GM12872 (cell line): ENCODE results near the gene PRR30.
A peak's percentile ranks its signal among the peaks of the same experiment; 100 is the strongest.

Source experiments
- TF ChIP-seq, protein P1 (sequence below): IDR thresholded peaks from 3 replicates; pipeline ENCODE4 v1.5.1; 2011; ENCODE audit warnings: low read depth, mild to moderate bottlenecking, low read length, moderate library complexity; ENCODE audit not compliant: insufficient read depth

The PRR30 gene

GRCh38 chr2:27138111-27138510 is 1.1 kb downstream of the PRR30 start:
- TF ChIP-seq, protein P1, sequence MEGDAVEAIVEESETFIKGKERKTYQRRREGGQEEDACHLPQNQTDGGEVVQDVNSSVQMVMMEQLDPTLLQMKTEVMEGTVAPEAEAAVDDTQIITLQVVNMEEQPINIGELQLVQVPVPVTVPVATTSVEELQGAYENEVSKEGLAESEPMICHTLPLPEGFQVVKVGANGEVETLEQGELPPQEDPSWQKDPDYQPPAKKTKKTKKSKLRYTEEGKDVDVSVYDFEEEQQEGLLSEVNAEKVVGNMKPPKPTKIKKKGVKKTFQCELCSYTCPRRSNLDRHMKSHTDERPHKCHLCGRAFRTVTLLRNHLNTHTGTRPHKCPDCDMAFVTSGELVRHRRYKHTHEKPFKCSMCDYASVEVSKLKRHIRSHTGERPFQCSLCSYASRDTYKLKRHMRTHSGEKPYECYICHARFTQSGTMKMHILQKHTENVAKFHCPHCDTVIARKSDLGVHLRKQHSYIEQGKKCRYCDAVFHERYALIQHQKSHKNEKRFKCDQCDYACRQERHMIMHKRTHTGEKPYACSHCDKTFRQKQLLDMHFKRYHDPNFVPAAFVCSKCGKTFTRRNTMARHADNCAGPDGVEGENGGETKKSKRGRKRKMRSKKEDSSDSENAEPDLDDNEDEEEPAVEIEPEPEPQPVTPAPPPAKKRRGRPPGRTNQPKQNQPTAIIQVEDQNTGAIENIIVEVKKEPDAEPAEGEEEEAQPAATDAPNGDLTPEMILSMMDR, result no peak

DNA sequence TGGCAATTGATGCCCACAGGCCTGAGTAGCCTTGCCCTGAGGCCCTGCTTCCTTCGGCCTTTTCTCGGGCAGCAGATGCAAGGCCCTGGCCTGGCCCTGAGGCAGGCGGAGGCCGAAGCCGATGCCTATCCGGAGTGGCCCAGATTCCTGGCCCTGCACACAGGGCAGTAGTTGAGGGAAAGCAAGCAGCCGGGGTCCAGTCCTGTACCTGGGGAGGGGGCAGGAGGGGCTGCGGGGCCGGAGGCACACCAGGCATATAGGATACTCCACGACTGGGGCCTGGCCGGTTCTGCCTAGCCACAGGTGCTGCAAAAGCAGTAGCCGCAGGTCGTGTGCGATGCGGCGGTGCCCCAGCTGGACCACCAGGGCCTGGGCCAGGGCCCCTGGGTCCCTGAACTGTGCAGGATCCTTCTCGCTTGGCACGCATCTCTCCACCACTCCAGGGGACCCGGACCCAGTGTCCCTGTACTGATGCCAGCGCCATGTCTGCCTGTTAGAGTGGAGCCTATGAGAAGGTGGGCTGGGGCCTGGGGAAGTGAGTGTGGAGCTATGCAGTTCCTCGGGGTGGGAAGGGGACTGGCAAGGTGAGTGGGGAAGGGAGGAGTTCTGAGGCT is 1.8 kb downstream of the PRR30 start:
- TF ChIP-seq, protein P1, result no peak

GRCh38 chr2:27136751-27137150 is 2.5 kb downstream of the PRR30 start:
- TF ChIP-seq, protein P1, result no peak

DNA sequence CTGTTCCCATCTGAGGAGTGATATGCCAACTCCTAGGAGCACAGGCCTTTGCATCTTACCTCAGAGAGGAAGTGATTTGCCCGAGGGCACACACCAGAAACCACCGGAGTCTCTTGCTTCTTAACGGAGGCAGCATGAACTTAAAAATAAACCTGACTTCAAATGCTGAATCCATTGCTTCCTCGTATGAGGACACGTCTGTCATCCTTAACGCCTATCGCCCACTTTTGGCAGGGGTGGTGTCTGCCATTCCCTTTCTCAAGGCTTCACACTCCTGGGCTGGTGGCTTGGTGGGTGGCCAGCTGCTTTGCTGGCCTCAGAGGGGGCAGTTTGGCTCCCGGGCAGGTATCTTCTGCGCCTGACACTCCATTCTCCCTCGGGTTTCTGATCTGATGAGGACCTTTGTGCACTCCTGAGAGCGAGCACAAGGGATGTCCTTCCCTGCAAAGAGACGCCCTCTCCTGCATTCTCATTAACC is 3.7 kb downstream of the PRR30 start:
- TF ChIP-seq, protein P1, result no peak

GRCh38 chr2:27134781-27135477 is 4.3 kb downstream of the PRR30 start:
- TF ChIP-seq, protein P1, result no peak

- TF ChIP-seq, protein P1, result peak; percentile 49; the same call in 2 of the 3 replicates
Measured at GRCh38 chr2:27133905-27134780, 5.1 kb downstream of the PRR30 start, which contains the start of gene PREB. Gene PREB (minus strand): TSS chr2:27134636. CDS start chr2:27134421, 215 bp downstream.
